Hematopoietic multipotent progenitor cell treated with erythropoietin and hydrocortisone succinate and interleukin-3 and kit ligand, for 4 days (in vitro differentiated cells): ENCODE data around the gene TEPSIN.

Source experiments
- DNase-seq: peaks from one replicate; pipeline ENCODE4 v3.0.0-alpha.2; 2015

TEPSIN gene

GRCh38 chr17:81249223-81250040 lies 10.6 kb upstream of the TEPSIN start:
- peak; percentile 42 for DNase-seq

- DNase-seq, result no peak
Measured at GRCh38 chr17:81248649-81249048, 9.8 kb upstream of the TEPSIN start.

GRCh38 chr17:81247339-81247990 lies 8.6 kb upstream of the TEPSIN start:
- no peak for DNase-seq

- no peak for DNase-seq
Measured at GRCh38 chr17:81246679-81247338, 8.0 kb upstream of the TEPSIN start.

GRCh38 chr17:81246343-81246670 lies 7.5 kb upstream of the TEPSIN start:
- no peak for DNase-seq

GRCh38 chr17:81245665-81246342 lies 6.9 kb upstream of the TEPSIN start:
- no peak for DNase-seq

GRCh38 chr17:81245024-81245664 lies 6.3 kb upstream of the TEPSIN start:
- no peak for DNase-seq

- DNase-seq, result no peak
Measured at GRCh38 chr17:81244358-81245023, 5.6 kb upstream of the TEPSIN start.

GRCh38 chr17:81243333-81243664 lies 4.4 kb upstream of the TEPSIN start:
- DNase-seq, result no peak

- DNase-seq, result no peak
Measured at GRCh38 chr17:81242421-81243332, 3.8 kb upstream of the TEPSIN start.

GRCh38 chr17:81241648-81242420 lies 3.0 kb upstream of the TEPSIN start:
- DNase-seq, result peak; percentile 84

GRCh38 chr17:81241203-81241602 lies 2.3 kb upstream of the TEPSIN start:
- no peak for DNase-seq

- peak; percentile 56 for DNase-seq
Measured at GRCh38 chr17:81240761-81241160, 1.9 kb upstream of the TEPSIN start.

GRCh38 chr17:81239714-81240555 lies 1.1 kb upstream of the TEPSIN start:
- DNase-seq, result peak; percentile 65

GRCh38 chr17:81238490-81238814 lies 403 bp downstream of the TEPSIN start:
- DNase-seq, result no peak

GRCh38 chr17:81237591-81238489 lies 1.0 kb downstream of the TEPSIN start:
- DNase-seq, result no peak

- DNase-seq, result no peak
Measured at GRCh38 chr17:81236784-81237183, 2.1 kb downstream of the TEPSIN start.
